Measurements from ENCODE around the gene ANKRD10. TPM values are rescaled to one million over a fixed set of nuclear protein-coding genes. Genes with fewer than 3 reads are reported as not detected.

The ANKRD10 gene
- total RNA-seq = 10 to 100 TPM; 65.4 to 76.1 TPM
- 65.8 TPM for polyA plus RNA-seq

DNA sequence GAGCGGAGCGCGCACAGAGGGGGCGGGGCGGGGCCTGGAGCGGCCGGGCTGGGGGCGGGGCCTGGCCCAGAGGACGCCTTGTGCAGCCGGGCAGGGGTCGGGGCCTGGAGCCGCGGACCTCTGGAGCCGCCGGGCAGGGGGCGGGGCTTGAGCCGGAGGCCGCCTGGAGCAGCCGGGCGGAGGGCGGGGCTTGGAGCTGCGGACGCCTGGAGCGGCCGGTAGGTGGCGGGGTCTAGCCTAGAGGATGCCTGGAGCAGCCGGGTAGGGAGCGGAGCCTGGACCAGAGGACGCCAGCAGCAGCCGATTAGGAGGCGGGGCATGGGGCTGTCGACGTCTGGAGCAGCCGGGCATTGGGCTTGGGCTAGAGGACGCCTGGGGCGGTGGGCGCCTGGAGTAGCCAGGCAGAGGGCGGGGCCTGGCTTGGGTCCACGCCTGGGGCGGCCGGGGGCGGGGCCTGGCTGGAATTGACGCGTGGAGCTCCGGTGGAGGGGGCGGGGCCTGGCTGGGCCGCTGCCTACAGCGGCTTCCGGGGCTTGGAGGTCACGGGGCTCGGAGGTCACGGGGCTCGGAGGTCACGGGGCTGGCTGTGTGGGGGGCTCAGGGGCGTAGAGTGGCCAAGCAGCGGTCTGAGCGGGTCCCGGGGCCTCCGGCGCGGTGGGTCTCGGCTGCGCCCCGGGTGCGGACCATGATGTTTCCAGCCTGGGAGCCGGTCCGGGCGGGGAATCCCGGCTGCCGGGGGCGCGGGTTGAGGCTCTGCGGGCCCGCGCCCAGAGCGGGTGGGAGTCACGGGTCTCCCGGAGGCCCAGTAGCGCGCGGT lies at the start of gene ANKRD10:
Gene ANKRD10 (minus strand): TSS at position 13 of the 817 bp plus-strand sequence. CDS start 135 bp downstream, outside the sequence.
- Histone ChIP-seq H3K9me3 (ENCODE audit: low read length) (no peaks in the 10 kb centered on the region), H3K36me3 (ENCODE audit: insufficient read depth, low read length) (peaks cover 4% of the 10 kb centered on the region), H3K4me1 (ENCODE audit: insufficient read depth, low read length) (peaks cover 26% of the 10 kb centered on the region), H3K27ac (ENCODE audit: low read depth, low read length) (peak within 1 kb of the TSS; percentile 86), H3K4me3 (ENCODE audit: low read length) (peak within 1 kb of the TSS; percentile 60), H3K27me3 (ENCODE audit: insufficient read depth, low read length, poor library complexity, severe bottlenecking) (no peaks in the 10 kb centered on the region)
- peaks cover 33 to 47% (median 45%) of the 10 kb centered on the region in 3 donors for H3K4me1 Mint-ChIP-seq
- POLR2A ChIA-PET = interaction anchor here (0.6 to 2.3 kb wide), 7 partner anchors 23 to 275 kb away, joined by 3 to 26 read pairs (median 4); partner anchors contain the start of genes CARS2 and ING1
- peak within 1 kb of the TSS; percentile 86 to 97 (median 92) for H3K4me3 Mint-ChIP-seq
- H3K36me3 Mint-ChIP-seq = peaks cover 0 to 12% (median 1%) of the 10 kb centered on the region in 3 donors
- peak within 1 kb of the TSS; percentile 90 to 98 (median 93) for H3K27ac Mint-ChIP-seq
- peak; percentile 91 to 93 (median 91) for DNase-seq
- no peaks in the 10 kb centered on the region for H3K27me3 Mint-ChIP-seq
- CTCF ChIA-PET = interaction anchor here (0.6 to 1.7 kb wide), 10 partner anchors 8 to 203 kb away, joined by 3 to 9 read pairs (median 5); no protein-coding TSS in a partner anchor
- H3K9me3 Mint-ChIP-seq = no peaks in the 10 kb centered on the region

DNA sequence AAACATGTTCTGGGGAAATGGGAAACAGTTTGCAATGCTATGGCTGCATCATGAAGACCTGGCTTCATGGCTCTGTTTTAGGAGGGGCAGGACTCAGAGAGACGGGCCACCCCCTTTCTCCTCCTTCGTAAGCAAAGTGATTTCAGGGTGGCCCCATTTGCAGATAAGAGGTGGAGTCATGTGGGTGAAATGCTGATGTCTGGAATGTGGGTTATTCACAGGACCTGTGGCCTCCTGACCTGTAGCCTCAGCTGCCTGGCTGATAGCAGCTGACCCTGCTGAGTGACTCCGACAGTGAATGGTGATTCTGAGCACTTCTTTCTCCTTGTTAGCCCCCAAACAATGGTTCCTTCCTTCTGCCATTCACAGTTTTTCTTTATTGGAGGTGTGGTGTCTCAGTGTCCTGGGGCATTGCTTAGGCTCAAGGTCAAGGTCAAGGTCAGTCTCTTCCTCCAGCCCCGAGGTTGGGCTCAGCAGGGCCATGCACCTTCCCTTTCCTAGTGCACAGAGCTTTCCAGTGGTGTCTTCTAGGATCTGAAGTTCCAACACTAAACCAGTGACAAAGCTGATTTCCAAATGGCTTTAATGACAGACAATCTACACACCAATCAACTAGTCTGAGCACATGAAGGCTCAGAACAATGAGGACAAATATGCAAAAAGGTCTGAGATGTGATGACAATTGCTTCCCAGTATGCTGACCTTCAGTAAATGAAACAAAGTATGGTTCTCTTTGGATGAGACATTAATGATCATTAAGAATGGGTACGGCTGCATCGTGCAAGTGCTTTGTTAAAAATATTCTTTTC lies 49.6 kb upstream of the ANKRD10 start:
- Mint-ChIP-seq H3K4me1 (peaks cover 0 to 2% (median 0%) of the 10 kb centered on the region in 3 donors), H3K27ac (no peak overlapping the region), H3K9me3 (peaks cover 16 to 28% (median 21%) of the 10 kb centered on the region in 5 donors), H3K27me3 (peaks cover 10 to 11% of the 10 kb centered on the region in 2 donors), H3K36me3 (peaks cover 0 to 9% (median 0%) of the 10 kb centered on the region in 3 donors), H3K4me3 (no peak overlapping the region)
- no peaks in the 10 kb centered on the region for H3K36me3 ChIP-seq (ENCODE audit: insufficient read depth, low read length)
- H3K4me1 ChIP-seq (ENCODE audit: insufficient read depth, low read length) = no peaks in the 10 kb centered on the region
- peak overlapping the region; percentile 31 for H3K27ac ChIP-seq (ENCODE audit: low read depth, low read length)
- no peaks in the 10 kb centered on the region for H3K27me3 ChIP-seq (ENCODE audit: insufficient read depth, low read length, poor library complexity, severe bottlenecking)
- DNase-seq = no peak
- ChIA-PET POLR2A (no interaction called here), CTCF (no interaction called here)
- no peak overlapping the region for H3K4me3 ChIP-seq (ENCODE audit: low read length)
- no peaks in the 10 kb centered on the region for H3K9me3 ChIP-seq (ENCODE audit: low read length)

DNA sequence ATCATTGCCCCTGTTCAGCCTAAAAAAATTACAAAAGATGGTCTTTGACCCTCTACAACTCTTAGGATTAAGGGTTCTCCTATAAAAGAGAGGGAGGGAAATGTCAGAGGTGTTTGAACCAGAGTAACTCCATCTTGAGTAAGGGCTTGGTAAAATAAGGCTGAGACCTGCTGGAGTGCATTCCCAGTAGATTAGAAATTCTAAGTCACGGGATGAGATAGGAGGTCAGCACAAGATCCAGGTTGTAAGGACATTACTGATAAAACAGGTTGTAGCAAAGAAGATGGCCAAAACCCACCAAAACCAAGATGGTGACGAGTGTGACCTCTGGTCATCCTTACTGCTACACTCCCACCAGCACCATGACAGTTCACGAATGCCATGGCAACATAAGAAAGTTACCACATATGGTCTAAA lies 48.7 kb upstream of the ANKRD10 start:
- Histone ChIP-seq H3K27me3 (ENCODE audit: insufficient read depth, low read length, poor library complexity, severe bottlenecking) (no peaks in the 10 kb centered on the region), H3K27ac (ENCODE audit: low read depth, low read length) (peak overlapping the region; percentile 31), H3K9me3 (ENCODE audit: low read length) (no peaks in the 10 kb centered on the region), H3K36me3 (ENCODE audit: insufficient read depth, low read length) (no peaks in the 10 kb centered on the region), H3K4me3 (ENCODE audit: low read length) (no peak overlapping the region), H3K4me1 (ENCODE audit: insufficient read depth, low read length) (no peaks in the 10 kb centered on the region)
- H3K27me3 Mint-ChIP-seq = peaks cover 10 to 13% of the 10 kb centered on the region in 2 donors
- H3K4me3 Mint-ChIP-seq = no peak overlapping the region
- ChIA-PET POLR2A (no interaction called here), CTCF (no interaction called here)
- no peak overlapping the region for H3K27ac Mint-ChIP-seq
- no peak for DNase-seq
- peaks cover 0 to 9% (median 0%) of the 10 kb centered on the region in 3 donors for H3K36me3 Mint-ChIP-seq
- H3K9me3 Mint-ChIP-seq = peaks cover 16 to 28% (median 21%) of the 10 kb centered on the region in 5 donors
- H3K4me1 Mint-ChIP-seq = peaks cover 0 to 2% (median 0%) of the 10 kb centered on the region in 3 donors

DNA sequence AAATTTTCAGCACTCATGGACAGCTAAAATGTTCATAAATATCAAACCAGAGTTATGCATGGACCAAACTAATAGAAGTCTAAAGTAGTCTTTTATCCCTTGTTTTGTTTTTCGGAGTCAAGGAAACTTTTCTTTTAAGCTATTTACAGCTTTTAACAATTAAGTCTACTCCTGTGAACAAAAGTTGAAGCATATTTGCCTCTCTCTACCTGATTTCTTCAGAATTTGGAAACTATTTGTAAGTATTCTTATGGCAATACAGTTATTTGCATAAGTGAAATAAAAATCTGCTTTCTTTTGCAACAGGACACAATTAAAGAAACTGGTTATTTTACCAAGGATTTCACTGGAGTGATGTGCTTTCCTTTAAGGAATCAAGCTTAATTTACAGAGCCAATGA lies 47.1 kb upstream of the ANKRD10 start:
- Histone ChIP-seq H3K27me3 (ENCODE audit: insufficient read depth, low read length, poor library complexity, severe bottlenecking) (no peaks in the 10 kb centered on the region), H3K4me1 (ENCODE audit: insufficient read depth, low read length) (no peaks in the 10 kb centered on the region), H3K4me3 (ENCODE audit: low read length) (no peak overlapping the region), H3K9me3 (ENCODE audit: low read length) (no peaks in the 10 kb centered on the region), H3K27ac (ENCODE audit: low read depth, low read length) (no peak overlapping the region), H3K36me3 (ENCODE audit: insufficient read depth, low read length) (no peaks in the 10 kb centered on the region)
- no peak overlapping the region for H3K27ac Mint-ChIP-seq
- ChIA-PET POLR2A (no interaction called here), CTCF (no interaction called here)
- no peak overlapping the region for H3K4me3 Mint-ChIP-seq
- peaks cover 16 to 28% (median 20%) of the 10 kb centered on the region in 5 donors for H3K9me3 Mint-ChIP-seq
- peaks cover 0 to 2% (median 0%) of the 10 kb centered on the region in 3 donors for H3K4me1 Mint-ChIP-seq
- DNase-seq = no peak
- peaks cover 0 to 8% (median 0%) of the 10 kb centered on the region in 3 donors for H3K36me3 Mint-ChIP-seq
- peaks cover 10 to 24% of the 10 kb centered on the region in 2 donors for H3K27me3 Mint-ChIP-seq

DNA sequence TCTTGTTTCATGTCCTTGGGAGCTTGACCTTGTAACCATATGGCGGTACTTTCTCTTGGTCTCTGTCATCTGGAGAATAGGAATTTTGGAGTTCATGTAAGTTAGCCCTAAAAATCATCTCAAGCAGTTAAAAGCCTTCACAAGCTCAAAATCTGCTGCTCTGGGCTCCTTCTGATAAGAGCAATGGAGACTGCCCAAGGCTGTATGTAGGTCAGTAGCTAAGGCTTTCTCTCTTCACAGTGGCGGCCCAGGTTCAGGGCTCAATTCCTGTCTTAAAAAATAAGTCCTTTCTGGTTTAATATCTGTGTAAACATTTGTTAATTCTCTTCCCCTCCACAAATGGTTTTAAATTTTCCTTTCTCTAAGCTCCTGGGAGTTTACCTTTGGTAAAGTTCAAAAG lies 45.3 kb upstream of the ANKRD10 start:
- Histone ChIP-seq H3K36me3 (ENCODE audit: insufficient read depth, low read length) (no peaks in the 10 kb centered on the region), H3K9me3 (ENCODE audit: low read length) (no peaks in the 10 kb centered on the region), H3K27me3 (ENCODE audit: insufficient read depth, low read length, poor library complexity, severe bottlenecking) (no peaks in the 10 kb centered on the region), H3K4me1 (ENCODE audit: insufficient read depth, low read length) (no peaks in the 10 kb centered on the region), H3K4me3 (ENCODE audit: low read length) (no peak overlapping the region), H3K27ac (ENCODE audit: low read depth, low read length) (no peak overlapping the region)
- H3K4me3 Mint-ChIP-seq = no peak overlapping the region
- ChIA-PET POLR2A (no interaction called here), CTCF (no interaction called here)
- peaks cover 0 to under 1% (median 0%) of the 10 kb centered on the region in 3 donors for H3K4me1 Mint-ChIP-seq
- peaks cover 0 to 1% (median 0%) of the 10 kb centered on the region in 3 donors for H3K36me3 Mint-ChIP-seq
- H3K9me3 Mint-ChIP-seq = peaks cover 8 to 15% (median 11%) of the 10 kb centered on the region in 5 donors
- DNase-seq = no peak
- H3K27ac Mint-ChIP-seq = no peak overlapping the region
- peaks cover 10 to 22% of the 10 kb centered on the region in 2 donors for H3K27me3 Mint-ChIP-seq

DNA sequence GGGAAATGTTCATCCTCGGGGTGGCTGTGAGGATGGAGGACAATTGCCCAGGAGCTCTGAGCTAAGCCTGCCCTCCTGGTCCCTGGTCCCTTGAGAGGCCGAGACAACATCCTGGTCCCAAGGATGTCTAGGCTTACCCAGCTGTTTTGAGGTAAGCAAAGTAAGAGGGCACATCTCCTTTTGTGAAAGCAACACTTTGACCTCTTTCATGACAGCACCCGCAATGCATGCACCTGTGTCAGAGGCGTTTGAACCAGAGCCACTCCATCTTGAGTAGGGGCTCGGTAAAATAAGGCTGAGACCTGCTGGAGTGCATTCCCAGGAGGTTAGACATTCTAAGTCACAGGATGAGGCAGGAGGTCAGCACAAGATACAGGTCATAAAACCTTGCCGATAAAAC lies 43.1 kb upstream of the ANKRD10 start:
- Histone ChIP-seq H3K9me3 (ENCODE audit: low read length) (no peaks in the 10 kb centered on the region), H3K4me3 (ENCODE audit: low read length) (no peak overlapping the region), H3K4me1 (ENCODE audit: insufficient read depth, low read length) (no peaks in the 10 kb centered on the region), H3K36me3 (ENCODE audit: insufficient read depth, low read length) (no peaks in the 10 kb centered on the region), H3K27me3 (ENCODE audit: insufficient read depth, low read length, poor library complexity, severe bottlenecking) (no peaks in the 10 kb centered on the region), H3K27ac (ENCODE audit: low read depth, low read length) (no peak overlapping the region)
- H3K27ac Mint-ChIP-seq = no peak overlapping the region
- CTCF ChIA-PET = no interaction called here
- peaks cover 4 to 10% (median 7%) of the 10 kb centered on the region in 5 donors for H3K9me3 Mint-ChIP-seq
- no peaks in the 10 kb centered on the region for H3K36me3 Mint-ChIP-seq
- POLR2A ChIA-PET = no interaction called here
- no peak for DNase-seq
- no peak overlapping the region for H3K4me3 Mint-ChIP-seq
- H3K27me3 Mint-ChIP-seq = peaks cover 10 to 22% of the 10 kb centered on the region in 2 donors
- no peaks in the 10 kb centered on the region for H3K4me1 Mint-ChIP-seq

DNA sequence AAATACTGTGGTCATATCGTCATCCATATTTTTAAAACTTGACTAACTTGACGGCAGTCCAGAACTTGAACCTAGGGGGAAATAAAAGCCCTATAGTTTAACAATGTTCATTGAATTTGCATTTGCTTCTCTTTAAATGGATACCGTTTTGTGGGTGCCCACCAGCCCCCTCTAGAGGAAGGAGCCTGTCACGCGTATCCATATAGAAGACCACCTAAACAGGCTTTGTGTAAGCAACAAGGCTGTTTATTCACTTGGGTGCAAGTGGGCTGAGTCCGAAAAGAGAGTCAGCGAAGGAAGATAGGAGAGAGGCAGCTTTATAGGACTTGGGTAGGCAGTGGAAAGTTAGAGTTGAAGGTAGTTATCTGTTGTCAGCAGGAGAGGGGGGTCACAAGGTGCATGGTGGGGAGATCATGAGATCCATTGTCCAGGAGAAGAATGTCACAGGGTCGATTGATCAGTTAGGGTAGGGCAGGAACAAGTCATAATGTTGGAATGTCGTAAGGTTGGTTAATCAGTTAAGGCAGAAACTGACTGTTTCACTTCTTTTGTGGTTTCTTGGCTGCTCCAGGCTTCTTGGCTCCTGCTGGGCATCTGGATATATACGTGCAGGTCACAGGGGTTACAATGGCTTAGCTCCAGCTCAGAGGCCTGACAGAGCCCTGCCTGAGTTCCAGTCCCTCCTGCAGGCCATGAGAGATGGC lies 42.5 kb upstream of the ANKRD10 start:
- CTCF ChIA-PET = no interaction called here
- Histone ChIP-seq H3K27me3 (ENCODE audit: insufficient read depth, low read length, poor library complexity, severe bottlenecking) (no peaks in the 10 kb centered on the region), H3K9me3 (ENCODE audit: low read length) (no peaks in the 10 kb centered on the region), H3K27ac (ENCODE audit: low read depth, low read length) (no peak overlapping the region), H3K4me1 (ENCODE audit: insufficient read depth, low read length) (no peaks in the 10 kb centered on the region), H3K4me3 (ENCODE audit: low read length) (no peak overlapping the region), H3K36me3 (ENCODE audit: insufficient read depth, low read length) (no peaks in the 10 kb centered on the region)
- Mint-ChIP-seq H3K27me3 (peaks cover 10 to 25% of the 10 kb centered on the region in 2 donors), H3K9me3 (peaks cover 0 to 7% (median 6%) of the 10 kb centered on the region in 5 donors), H3K4me1 (no peaks in the 10 kb centered on the region), H3K36me3 (no peaks in the 10 kb centered on the region), H3K4me3 (no peak overlapping the region), H3K27ac (no peak overlapping the region)
- POLR2A ChIA-PET = no interaction called here
- no peak for DNase-seq
